Common myeloid progenitor, CD34-positive (primary cell): Measurements from ENCODE around the gene MYO18B.

ENCODE experiments used
- CTCF ChIA-PET: fragments of 350-600 bp; sonication (Branson Sonifier 250); formaldehyde crosslinking; loops from one replicate; lab custom pipeline; 2021; ENCODE audit warnings: antibody characterized with exemption; lab: Charles Lee
- POLR2A ChIA-PET: fragments of 350-600 bp; sonication (Branson Sonifier 250); formaldehyde crosslinking; loops from one replicate; lab custom pipeline; 2021; ENCODE audit warnings: antibody characterized with exemption; lab: Charles Lee
- DNase-seq, 3 donors: peaks; one replicate each; pipeline versions ENCODE4 v3.0.0 to v3.0.0-alpha.2; 2013
- H3K27ac ChIP-seq, 2 experiments: 1 replicate in 1 of 2; 2 replicates in 1 of 2; pipeline ENCODE4 v1.7.0; 2013; ENCODE audit warnings: inconsistent platforms in 2 of 2, low read length in 2 of 2, mild to moderate bottlenecking in 2 of 2, low read depth in 1 of 2, moderate library complexity in 1 of 2; ENCODE audit not compliant: severe bottlenecking in 2 of 2, insufficient read depth in 1 of 2, poor library complexity in 1 of 2
- H3K27me3 ChIP-seq, 5 experiments: replicated peaks in 2 of 5; 1 replicate in 3 of 5; 2 replicates in 2 of 5; pipeline versions ENCODE4 v1.6.1 to v1.7.0; 2013; ENCODE audit warnings: low read length in 4 of 5, mild to moderate bottlenecking in 2 of 5, moderate library complexity in 2 of 5, inconsistent platforms in 1 of 5; ENCODE audit not compliant: insufficient read depth in 5 of 5, control insufficient read depth in 4 of 5
- H3K36me3 ChIP-seq, 4 experiments: 1 replicate in 2 of 4; 2 replicates in 2 of 4; pipeline versions ENCODE4 v1.6.1 to v1.7.0; 2013; ENCODE audit warnings: low read length in 3 of 4, control low read depth in 1 of 4, mild to moderate bottlenecking in 1 of 4; ENCODE audit not compliant: control insufficient read depth in 4 of 4, insufficient read depth in 4 of 4
- H3K4me1 ChIP-seq, 4 experiments: 1 replicate in 3 of 4; 2 replicates in 1 of 4; pipeline versions ENCODE4 v1.6.1 to v1.7.1; 2013; ENCODE audit warnings: low read length in 3 of 4, mild to moderate bottlenecking in 3 of 4, control low read depth in 1 of 4, inconsistent platforms in 1 of 4, moderate library complexity in 1 of 4; ENCODE audit not compliant: control insufficient read depth in 4 of 4, insufficient read depth in 4 of 4; ENCODE audit errors: control extremely low read depth in 1 of 4
- H3K4me3 ChIP-seq, 7 experiments: 1 replicate in 4 of 7; 2 replicates in 3 of 7; pipeline versions ENCODE4 v1.5.1 to v1.7.0; 2013; ENCODE audit warnings: mild to moderate bottlenecking in 7 of 7, low read length in 6 of 7, moderate library complexity in 6 of 7, inconsistent platforms in 2 of 7, low read depth in 2 of 7, control low read depth in 1 of 7; ENCODE audit not compliant: insufficient read depth in 4 of 7, control insufficient read depth in 1 of 7; ENCODE audit errors: extremely low read depth in 1 of 7
- H3K9me3 ChIP-seq, 5 experiments: 1 replicate in 4 of 5; 2 replicates in 1 of 5; pipeline versions ENCODE4 v1.6.1 to v1.7.1; 2013; ENCODE audit warnings: low read length in 4 of 5, mild to moderate bottlenecking in 2 of 5, inconsistent platforms in 1 of 5, low read depth in 1 of 5, moderate library complexity in 1 of 5; ENCODE audit not compliant: control insufficient read depth in 4 of 5, insufficient read depth in 2 of 5; ENCODE audit errors: control extremely low read depth in 1 of 5
- WGBS: methylation state at CpG from one replicate; pipeline ENCODE4 v1.1.5; 2013; ENCODE audit not compliant: insufficient coverage; 5-methylcytosine and 5-hydroxymethylcytosine counted together

Gene MYO18B

DNA sequence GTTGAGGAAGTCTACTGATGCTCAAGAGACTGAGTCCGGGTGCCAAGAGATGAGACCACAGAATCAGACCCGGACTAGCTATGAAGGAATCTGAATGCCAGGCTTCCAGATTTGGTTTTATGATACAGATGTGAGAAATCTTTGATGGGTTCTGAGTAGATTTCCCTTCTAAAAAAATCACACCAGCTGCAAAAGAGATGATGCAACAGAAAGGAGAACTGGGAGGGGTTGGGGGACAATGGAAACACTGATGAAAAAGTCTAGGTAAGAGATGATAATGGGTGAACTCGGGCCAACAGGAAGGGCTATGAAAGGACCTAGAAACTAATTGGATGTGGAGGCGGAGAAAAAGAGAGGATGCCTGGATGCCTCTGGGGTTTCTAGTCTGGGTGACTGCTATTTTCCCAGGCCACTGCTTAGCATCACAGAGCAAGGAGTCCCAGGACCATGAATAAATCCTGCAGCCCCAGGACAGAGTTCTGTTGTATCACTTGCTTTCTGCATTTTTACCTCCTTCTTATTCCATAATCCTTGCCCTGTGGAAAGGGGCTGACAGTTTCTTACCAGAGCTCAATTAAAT lies 311.8 kb downstream of the MYO18B start:
- H3K27ac ChIP-seq, result no peak overlapping the region
- peaks cover 2 to 37% (median 10%) of the 10 kb centered on the region in 5 experiments for H3K27me3 ChIP-seq
- H3K4me3 ChIP-seq, result no peak overlapping the region
- no peaks in the 10 kb centered on the region for H3K4me1 ChIP-seq
- no peaks in the 10 kb centered on the region for H3K36me3 ChIP-seq
- H3K9me3 ChIP-seq, result peaks cover 0 to 3% (median 0%) of the 10 kb centered on the region in 5 experiments
- no peak for DNase-seq
- WGBS, result 71% methylated on average over 3 of the region's 4 CpGs
- ChIA-PET CTCF (no interaction called here), POLR2A (no interaction called here)

DNA sequence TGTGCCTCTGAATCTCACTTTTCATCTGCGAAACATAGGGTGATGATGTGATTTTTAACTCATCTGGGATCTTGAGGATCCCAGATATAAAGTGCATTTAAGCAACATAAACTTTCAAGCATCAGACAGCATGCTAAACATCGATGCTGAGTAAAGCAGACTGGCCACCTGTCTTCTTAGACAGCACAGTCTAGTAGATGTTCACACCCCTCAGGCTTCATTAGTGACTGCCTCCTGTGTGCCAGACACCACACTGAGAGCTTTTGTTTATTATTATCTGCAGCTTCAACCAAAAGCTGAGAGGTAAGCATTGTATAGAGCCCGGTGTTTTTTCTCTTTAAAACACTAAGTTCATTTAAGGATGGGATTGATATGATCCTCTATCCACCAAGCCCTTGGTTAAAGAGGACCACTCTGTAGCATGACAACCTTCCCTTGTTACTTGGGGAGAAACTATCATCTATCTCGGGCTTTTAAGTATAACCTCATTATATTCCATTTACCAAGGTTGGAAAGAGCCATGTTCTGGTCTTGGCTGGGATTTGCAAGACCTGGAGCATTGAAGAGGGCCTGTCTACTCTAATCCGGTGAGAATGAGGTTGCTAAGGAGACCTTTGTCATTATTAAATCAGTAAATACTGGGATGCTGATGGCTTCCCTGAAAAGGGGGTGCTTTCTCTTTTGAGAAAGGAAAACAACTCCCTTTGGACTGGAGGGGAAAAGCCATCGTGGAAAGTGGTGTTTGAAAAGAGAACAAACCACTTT lies 313.0 kb downstream of the MYO18B start:
- ChIA-PET CTCF (no interaction called here), POLR2A (no interaction called here)
- H3K4me3 ChIP-seq, result no peak overlapping the region
- peaks cover 0 to 3% (median 0%) of the 10 kb centered on the region in 5 experiments for H3K9me3 ChIP-seq
- H3K36me3 ChIP-seq, result no peaks in the 10 kb centered on the region
- peaks cover 2 to 46% (median 10%) of the 10 kb centered on the region in 5 experiments for H3K27me3 ChIP-seq
- no peak overlapping the region for H3K27ac ChIP-seq
- WGBS, result 81% methylated on average over 4 of the region's 6 CpGs
- no peak for DNase-seq
- no peaks in the 10 kb centered on the region for H3K4me1 ChIP-seq

DNA sequence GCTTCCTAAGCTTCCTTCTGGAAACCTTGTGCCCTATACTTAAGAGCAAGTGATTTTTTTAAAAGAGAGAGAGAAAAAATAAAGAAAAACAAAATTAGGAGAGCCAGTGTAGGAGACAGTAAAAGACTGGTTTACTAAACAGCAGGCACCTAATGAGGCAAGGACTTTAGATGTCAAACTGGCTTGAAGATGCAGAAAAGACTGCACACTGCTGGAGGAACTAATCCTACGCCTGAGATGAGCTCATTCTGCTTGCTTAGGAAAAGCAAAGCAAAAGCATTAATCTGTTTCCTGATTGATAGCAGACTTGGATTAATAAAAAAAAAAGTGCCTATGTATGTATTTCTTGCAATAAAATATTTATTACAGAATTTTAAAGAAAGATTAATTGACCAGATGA lies 313.7 kb downstream of the MYO18B start:
- no peaks in the 10 kb centered on the region for H3K4me1 ChIP-seq
- no peak overlapping the region for H3K27ac ChIP-seq
- peaks cover 0 to 3% (median 0%) of the 10 kb centered on the region in 5 experiments for H3K9me3 ChIP-seq
- H3K4me3 ChIP-seq, result no peak overlapping the region
- no peaks in the 10 kb centered on the region for H3K36me3 ChIP-seq
- CTCF ChIA-PET, result no interaction called here
- peaks cover 2 to 41% (median 10%) of the 10 kb centered on the region in 5 experiments for H3K27me3 ChIP-seq
- POLR2A ChIA-PET, result no interaction called here
- no CpG with 5 or more reads among the region's 1 CpG for WGBS
- DNase-seq, result no peak

DNA sequence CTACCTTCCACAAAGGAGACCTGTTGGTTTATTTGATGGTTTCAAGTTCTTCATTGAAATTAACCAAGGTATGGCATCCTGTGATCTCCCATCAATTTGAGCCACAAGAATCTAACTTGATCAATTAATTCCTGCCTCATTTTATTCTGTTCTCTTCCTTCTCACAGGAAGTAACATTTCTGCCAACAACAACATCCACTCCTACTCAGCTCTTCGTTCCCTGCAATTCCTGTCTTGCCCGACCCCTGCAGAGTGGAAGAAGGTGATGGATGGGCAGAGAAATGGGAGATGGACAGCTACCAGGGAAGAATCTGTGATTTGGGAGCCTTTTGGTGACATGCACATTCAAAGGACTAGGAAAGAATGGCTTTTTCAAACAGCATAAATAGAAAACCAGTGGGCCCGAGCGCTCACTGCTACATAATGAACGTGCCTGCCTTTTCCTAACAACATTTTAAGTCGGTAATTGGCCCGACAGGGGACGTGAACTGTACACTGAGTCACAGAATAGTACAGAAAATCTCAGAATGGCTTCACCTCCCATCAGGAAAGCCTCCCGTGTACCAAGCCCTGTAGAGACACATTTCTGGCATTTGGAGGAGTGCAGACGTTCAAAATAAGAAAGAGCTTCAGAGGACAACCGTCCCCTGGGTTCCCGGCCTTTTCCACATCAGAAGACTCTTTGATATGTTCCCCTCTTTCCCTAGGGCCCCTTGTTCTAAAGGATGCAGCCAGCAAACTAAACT lies 314.6 kb downstream of the MYO18B start:
- no peak for DNase-seq
- Histone ChIP-seq H3K4me1 (no peaks in the 10 kb centered on the region), H3K27me3 (peaks cover 2 to 40% (median 10%) of the 10 kb centered on the region in 5 experiments), H3K9me3 (peaks cover 0 to 3% (median 0%) of the 10 kb centered on the region in 5 experiments), H3K27ac (no peak overlapping the region), H3K36me3 (no peaks in the 10 kb centered on the region), H3K4me3 (no peak overlapping the region)
- WGBS, result 87% methylated on average over 10 of the region's 12 CpGs
- ChIA-PET CTCF (no interaction called here), POLR2A (no interaction called here)

DNA sequence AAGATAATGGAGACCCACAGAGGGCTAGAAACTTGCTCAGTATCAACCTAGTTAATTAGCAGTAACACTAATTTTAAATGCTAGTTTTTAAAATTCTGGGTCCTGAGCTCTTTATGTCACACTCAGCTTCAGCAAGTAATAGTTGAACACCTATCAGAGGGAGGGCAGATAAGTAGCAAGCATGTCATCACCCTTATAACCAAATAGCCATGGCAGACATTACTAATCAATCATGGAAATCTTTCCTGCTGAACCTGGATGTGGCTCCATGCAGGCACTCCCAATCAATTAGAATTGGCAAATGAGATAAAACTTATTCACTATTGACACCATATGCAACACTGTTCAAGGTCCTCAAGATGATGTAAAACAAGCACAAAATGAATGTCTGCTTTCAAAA lies 315.7 kb downstream of the MYO18B start:
- Histone ChIP-seq H3K9me3 (peaks cover 0 to 3% (median 0%) of the 10 kb centered on the region in 5 experiments), H3K4me1 (no peaks in the 10 kb centered on the region), H3K27me3 (peaks cover 2 to 35% (median 10%) of the 10 kb centered on the region in 5 experiments), H3K4me3 (no peak overlapping the region), H3K27ac (no peak overlapping the region), H3K36me3 (no peaks in the 10 kb centered on the region)
- POLR2A ChIA-PET, result no interaction called here
- no peak for DNase-seq
- CTCF ChIA-PET, result no interaction called here

DNA sequence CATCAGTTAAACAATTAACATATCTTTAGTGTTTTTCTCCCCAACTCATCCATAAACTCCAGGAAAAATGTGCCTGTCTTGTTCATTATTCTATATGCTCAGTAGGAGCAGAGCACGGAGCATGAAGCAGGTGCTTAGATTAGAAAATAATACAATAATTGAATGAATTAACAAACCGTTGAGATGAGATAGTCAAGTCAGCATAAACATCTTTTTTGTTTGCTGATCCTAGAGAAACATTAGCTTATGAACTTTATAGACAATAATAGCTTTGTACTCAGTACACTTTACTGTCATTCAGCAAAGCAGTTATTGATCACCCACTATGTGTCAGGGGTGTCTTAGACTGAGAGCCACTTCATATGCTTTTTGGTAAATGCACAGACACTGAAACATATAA lies 322.1 kb downstream of the MYO18B start:
- Histone ChIP-seq H3K4me3 (no peak overlapping the region), H3K27ac (no peak overlapping the region), H3K9me3 (no peaks in the 10 kb centered on the region), H3K36me3 (no peaks in the 10 kb centered on the region), H3K4me1 (no peaks in the 10 kb centered on the region), H3K27me3 (peaks cover 6 to 54% (median 14%) of the 10 kb centered on the region in 5 experiments)
- WGBS, result no CpG with 5 or more reads among the region's 2 CpGs
- ChIA-PET POLR2A (no interaction called here), CTCF (no interaction called here)
- DNase-seq, result no peak

DNA sequence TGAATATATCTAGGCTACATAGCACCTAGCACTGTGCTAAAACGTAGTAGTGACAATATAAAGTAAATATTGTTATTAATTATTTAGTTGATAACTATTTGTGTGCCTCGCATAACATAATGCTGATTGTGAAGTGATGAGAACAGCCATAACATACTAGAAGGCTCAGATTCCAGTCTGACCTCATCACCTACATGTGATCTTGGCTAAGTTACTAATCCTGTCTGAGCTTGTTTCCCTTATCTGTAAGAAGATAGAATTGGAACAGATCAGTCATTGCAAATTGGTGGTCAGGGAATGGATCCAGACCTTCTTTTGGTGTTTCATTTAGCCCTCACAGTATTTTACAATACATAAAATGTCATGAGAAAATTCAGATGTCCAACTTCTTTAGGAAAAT lies 323.9 kb downstream of the MYO18B start:
- H3K36me3 ChIP-seq, result no peaks in the 10 kb centered on the region
- no peaks in the 10 kb centered on the region for H3K4me1 ChIP-seq
- no peaks in the 10 kb centered on the region for H3K9me3 ChIP-seq
- WGBS, result no CpG with 5 or more reads among the region's 2 CpGs
- no peak for DNase-seq
- H3K27me3 ChIP-seq, result peaks cover 5 to 63% (median 14%) of the 10 kb centered on the region in 5 experiments
- H3K4me3 ChIP-seq, result no peak overlapping the region
- ChIA-PET CTCF (no interaction called here), POLR2A (no interaction called here)
- H3K27ac ChIP-seq, result no peak overlapping the region
